Mesenchymal stem cell (in vitro differentiated cells and primary cell): ENCODE results near the gene PSMC3. TPM values are rescaled to one million over a fixed set of nuclear protein-coding genes. Genes with fewer than 3 reads are reported as not detected.

Experiments used
- small RNA-seq: library from polyadenylated mRNA; stranded (forward); fragments of <200 nt; extraction: miRNeasy Mini kit (QIAGEN cat#:217004); gene quantifications from one replicate; pipeline ENCODE3, GENCODE V24; 2013; ENCODE audit warnings: low read depth

The PSMC3 gene

Small RNA genes lying within 50 kb of the gene (small RNA-seq; reads per million reads assigned to genes)
- gene MIR4487: not detected
